GM18498 (cell line): ENCODE measurements around the gene GRB10.

Experiments
- ATAC-seq: cut with Tn5 transposase; IDR thresholded peaks from one replicate; pipeline ENCODE4 v1.9.1; 2021; ENCODE audit warnings: mild to moderate bottlenecking, moderate library complexity; ENCODE audit not compliant: unreplicated experiment

GRB10 gene

GRCh38 chr7:50618281-50618680 lies 164.4 kb downstream of the GRB10 start:
- no peak for ATAC-seq

DNA sequence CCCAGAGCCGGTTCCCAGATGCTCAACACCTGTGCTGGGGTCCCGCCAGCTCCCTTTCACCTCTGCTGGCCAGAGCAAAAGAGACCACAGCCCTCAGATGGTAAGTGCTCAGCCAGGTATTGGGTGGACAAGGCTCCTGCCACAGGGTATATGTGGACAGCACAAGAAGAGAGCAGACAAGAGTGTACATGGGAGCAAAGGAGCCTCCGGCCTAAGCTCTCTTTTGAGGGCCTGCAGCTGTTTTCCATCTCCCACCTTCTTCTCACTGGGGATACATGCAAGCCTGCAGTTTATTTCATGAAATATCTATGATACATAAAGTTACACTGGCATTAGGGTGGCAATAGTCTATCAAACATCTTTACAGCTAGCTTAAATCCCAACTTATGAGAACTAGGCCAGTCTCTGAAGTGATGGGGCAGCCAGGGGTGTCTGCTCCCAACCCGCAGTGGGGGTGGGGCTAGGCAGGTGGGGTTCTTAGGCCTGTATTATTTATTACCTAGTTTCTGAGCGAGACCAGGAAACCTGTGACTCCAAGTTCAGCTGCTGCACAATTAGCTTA lies 167.1 kb downstream of the GRB10 start:
- no peak for ATAC-seq

GRCh38 chr7:50614721-50615518 lies 167.8 kb downstream of the GRB10 start:
- no peak for ATAC-seq

DNA sequence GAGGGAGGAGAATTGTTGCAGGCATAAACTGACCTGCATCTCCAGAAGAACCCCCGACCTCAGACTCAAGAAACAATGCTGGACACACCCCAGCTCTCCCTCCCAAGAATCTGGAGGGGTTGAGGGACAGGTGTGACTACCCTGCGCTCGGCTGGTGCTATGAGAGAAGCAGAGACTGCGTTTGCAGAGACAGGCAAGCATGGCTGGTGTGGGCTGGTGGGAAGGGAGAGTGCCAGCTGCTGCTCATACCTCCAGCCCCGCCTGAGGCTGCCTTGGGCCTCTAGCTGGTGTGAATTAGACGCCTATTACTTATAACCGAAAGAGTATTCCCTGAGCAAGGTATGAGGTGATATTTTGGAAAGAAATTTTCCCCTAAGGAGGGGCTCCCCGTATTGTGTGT lies 169.2 kb downstream of the GRB10 start:
- no peak for ATAC-seq

DNA sequence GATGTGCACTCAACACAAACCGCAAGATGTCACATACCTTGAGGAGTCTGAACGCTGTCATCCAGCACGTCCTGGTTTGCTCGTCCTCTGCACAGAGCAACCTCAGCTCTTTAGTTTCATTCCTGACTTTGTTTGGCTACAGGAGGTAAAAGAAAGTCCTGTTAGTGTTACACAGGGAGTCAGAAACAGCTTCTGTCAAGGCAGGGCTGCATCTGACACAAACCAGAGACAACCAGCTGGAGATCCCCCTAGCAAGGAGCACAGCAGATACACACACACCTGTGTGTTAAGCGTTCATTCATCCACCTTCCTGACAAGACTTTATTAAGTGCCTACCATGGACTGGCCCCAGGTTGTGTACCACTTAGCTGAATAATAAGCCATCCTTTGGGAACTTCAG lies 170.0 kb downstream of the GRB10 start:
- ATAC-seq, result no peak

DNA sequence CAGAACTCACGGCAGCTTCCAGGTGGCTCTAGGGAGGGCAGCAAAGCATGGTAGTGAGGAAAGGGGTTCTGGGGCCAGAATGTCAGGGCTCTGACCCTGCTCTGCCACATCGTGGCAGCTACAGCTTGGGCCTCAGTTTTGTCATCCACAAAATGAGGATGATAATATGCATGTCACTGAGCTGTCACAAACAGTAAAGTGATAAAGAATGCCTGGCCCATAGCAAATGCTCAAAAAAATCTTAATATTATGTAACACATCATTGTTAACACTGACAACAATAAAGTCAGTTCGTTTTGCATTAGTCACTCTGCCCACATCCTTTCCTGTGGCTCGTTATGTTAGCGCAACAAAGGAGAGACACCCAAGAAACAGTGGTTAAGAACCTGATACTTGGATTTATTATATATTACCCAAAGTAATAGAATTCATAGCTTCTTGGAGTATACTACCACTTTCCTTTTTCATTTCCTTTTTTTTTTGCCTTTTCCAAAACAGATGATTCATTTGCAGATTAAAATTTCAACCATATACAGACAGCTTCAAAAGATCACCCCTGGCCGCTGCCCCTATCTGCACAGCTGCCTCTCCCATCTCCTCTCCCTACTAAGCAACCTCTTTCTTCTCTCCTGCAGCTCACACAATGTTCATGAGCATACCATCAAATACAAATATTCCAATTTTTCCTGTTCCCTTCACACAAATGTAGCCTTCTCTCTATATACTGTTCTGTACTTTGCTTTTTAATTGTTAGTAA lies 172.0 kb downstream of the GRB10 start:
- peak; percentile 68 for ATAC-seq

DNA sequence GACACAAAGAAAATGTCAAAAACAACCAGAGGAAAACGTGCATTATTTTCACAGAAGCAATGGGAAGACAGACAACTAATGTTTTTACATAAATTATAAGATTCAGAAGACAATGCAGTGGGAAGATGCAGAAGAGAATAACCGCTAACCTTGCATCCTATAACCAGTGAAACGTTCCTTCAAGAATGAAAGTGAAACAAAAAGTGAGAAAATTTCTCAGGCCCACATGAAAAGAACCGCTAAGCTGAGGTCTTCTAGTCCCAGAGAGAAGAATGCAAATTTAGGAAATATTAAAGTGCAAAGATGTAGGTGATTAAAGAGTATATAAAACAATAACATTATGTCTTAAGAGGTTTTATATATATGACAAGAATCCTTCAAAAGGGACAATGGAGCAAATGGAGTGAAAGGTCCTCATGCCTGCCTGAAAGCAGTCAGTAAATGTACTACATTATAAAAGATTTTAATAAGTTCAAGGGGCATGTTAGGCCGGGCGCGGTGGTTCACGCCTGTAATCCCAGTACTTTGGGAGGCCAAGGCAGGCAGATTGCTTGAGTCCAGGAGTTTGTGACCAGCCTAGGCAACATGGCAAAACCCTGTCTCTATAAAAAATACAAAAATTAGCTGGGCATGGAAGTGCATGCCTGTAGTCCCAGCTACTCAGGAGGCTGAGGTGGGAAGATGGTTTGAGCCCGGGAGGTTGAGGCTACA lies 174.3 kb downstream of the GRB10 start:
- no peak for ATAC-seq

DNA sequence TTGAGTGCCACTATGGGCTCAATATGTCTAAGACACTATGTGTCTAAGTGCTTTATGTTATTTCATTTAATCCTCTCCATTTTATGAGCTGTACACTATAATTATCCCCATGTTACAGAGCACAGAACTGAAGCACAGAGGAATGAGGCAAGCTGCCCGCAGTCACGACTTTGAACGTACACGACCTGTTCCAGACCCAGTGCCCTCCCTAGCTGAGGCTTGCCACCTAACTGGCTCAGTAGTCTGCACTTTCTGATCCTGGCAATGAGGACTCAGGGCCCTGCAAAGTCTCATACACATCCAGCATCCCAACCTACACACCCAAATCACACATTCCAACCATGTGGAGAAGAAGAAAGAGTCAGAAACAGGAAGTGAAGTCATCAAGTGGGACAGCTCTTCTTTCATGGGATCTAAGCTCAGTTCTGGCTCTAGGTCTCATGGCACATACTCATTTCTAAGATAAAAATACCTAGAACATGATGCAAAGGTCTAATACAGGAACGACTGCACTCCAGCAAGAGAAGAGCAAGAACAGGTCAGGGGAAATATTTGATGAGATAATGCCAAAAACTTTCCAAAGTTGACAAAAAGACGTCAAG lies 175.1 kb downstream of the GRB10 start:
- ATAC-seq, result no peak

GRCh38 chr7:50605059-50605458 lies 177.6 kb downstream of the GRB10 start:
- ATAC-seq, result no peak

DNA sequence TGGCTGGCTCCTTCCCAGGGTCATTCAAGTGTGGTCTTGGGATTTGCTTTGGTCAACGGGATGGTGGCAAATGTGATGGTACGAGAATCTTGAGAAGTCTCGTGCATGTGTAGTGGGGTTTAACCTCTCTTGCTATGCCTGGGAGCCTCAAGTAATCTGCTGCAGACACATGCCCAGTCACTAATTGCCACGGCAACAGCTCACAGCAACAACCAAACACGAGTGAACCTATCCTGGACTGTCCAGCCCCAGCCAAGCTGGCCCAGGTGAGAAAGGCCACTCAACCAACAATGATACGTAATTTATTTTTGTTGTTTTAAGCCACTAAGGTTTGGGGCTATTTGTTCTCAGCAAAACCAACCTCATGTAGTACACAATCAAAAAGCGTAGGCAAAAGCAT lies 179.4 kb downstream of the GRB10 start:
- no peak for ATAC-seq

- no peak for ATAC-seq
Observed at GRCh38 chr7:50599385-50599784, 183.3 kb downstream of the GRB10 start.

GRCh38 chr7:50598460-50599343 lies 184.0 kb downstream of the GRB10 start:
- ATAC-seq, result no peak

DNA sequence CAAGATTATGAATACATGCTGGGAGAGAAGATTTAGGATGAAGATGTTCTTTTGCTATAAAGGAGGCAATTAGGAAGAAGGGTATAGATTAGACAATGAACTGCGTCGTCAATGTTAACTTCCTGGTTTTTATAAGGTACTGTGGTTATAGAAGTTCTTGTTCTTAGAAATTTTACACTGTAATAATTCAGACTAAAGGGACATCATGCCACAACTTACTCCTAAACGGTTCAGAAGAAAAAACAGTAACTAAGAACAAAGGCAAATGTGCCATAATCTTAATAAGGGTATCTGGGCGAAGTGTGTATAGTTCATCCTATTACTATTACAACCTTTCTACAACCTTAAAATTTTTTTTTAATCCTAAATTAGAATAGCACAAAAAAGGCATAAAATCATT lies 186.2 kb downstream of the GRB10 start:
- ATAC-seq, result no peak

DNA sequence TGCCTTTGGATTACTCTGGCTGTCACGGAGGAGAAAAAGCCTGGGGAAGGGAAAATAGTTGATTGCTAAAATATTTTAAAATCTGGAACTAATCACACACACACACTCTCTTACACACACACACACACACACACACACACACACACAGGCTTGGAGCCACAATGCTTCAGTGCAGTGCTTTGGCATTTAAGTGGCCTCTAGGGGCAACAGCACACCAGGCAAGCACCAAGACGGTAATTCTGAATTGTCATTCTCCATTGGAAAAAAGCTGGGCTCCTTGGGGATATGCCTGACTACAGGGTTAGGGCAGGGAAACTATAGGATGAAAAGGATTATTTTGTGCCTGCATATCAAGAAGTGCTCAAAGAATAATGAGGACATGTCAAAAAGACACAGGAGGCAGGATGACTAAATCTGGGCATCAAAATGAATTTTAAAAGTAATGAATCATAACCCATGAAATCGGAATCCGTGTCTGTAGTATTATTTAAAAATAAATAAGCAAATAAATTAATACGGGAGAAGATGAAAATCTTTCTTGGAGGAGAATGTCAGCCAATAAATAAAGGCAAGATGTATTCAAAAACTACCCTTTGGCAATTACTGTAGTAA lies 187.1 kb downstream of the GRB10 start:
- peak; percentile 29 for ATAC-seq

DNA sequence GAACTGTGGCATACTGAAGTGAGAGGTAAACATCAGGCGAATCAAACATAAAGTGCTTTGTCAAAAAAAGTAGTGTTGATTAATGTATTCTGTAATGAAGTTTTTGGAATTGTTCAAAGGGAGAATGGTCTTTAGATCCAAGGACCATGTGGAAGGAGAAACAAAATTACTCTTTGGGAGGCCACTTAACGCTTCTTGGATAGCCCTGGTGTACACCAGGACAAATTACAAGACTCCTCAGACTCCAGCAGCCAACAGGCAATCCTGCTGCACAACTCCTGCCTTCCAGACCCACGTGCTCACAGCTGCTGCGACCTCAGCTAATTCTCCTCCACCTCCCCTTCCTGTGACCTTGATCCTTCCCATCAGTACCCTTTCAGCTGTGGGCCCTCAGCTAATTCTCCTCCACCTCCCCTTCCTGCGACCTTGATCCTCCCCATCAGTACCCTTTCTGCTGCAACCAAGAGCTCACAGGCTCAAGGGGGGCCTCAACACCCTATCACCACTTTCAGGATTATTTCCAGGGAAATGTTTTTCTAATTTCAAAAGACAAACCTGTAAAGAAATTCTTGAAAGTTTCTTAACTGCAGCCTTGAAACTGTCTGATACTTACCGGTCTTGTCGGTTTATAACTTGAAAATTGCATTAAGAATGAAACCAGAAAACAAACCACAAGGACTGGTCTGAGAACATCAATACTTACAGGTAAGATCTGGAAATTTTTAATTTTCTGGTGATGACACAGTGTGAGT lies 187.8 kb downstream of the GRB10 start:
- ATAC-seq, result peak; percentile 41

DNA sequence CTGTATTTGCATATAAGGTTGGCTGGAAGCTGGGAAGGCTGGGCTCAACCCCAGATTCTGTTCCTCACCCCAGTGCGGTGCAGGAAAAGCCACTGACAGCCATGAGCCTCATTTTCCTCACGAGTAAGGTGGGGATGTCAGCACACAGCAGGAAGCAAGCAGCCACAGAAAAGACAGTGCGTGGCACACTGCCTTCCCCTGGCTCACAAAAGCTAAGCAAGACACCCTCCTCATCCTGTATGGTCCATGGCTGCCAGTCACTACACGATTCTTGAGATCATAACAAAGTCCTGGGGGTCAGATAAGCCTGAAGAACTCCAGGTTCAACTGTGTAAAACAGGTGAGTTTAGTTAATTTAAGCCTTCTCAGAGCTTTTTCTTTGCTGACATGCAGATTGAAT lies 188.6 kb downstream of the GRB10 start:
- ATAC-seq, result no peak

- no peak for ATAC-seq
Observed at GRCh38 chr7:50592940-50593339, 189.8 kb downstream of the GRB10 start.

DNA sequence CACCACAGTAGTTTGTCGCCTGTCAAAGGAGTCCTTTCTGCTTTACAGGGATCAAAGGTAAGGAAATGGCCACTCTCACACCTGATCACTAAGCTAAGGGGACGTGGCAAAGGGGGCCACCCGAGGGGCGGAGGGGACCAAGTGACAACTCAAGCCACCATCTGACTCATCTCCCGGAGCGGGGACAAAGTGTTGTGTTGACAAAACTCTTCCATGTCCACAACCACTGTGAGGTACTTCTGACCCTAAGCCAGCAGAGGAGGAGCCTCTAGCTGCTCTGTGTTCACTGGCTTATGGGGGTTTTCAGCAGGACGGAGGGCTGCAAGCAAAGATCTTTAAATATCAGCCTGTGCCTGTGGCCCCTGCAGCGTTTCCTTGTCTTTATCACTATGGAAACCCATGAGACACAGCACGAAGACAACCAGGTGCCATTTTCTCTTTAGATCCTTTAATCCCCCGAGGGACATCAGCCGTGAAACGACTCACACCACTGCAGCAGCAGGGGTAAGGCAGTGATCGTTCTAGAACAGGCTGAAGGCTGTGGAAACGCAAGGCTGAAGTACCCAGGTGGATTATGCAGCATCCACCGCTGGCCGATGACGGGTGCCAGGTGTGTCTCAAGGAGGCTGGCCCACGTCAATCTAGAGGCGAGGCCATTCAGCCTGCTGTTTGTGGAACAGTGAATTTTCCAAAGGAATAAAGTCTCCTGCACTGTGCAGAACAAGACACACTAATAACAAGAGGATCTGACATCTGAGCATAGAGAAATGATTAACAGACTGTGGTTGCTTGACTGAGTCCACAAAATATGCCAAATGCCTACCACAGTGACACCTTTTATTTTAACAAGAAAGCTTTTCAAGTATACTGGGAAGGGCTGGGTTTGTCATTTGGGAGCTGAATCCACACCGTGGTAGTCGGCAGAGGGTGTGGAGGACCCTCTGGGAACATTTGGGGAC lies 190.9 kb downstream of the GRB10 start:
- ATAC-seq, result peak; percentile 56
